GM12891 (cell line): ENCODE results near the gene ATG5.

ENCODE experiments used
- DNase-seq: peaks from one replicate; pipeline ENCODE4 v3.0.0; 2011; ENCODE audit warnings: low spot score; ENCODE audit not compliant: insufficient read length
- FAIRE-seq: peaks from 2 replicates; lab custom pipeline; 2011; peaks lifted over from hg19 to GRCh38; lab: Jason Lieb, UNC
- PAX5 ChIP-seq: IDR thresholded peaks from 2 replicates; pipeline ENCODE4 v1.6.1; 2011; ENCODE audit warnings: low read length, moderate library complexity, mild to moderate bottlenecking; ENCODE audit not compliant: insufficient read depth, severe bottlenecking
- POLR2A ChIP-seq: IDR thresholded peaks from 2 replicates; pipeline ENCODE4 v1.6.1; 2011; ENCODE audit warnings: low read depth, low read length, control low read depth
- POLR2AphosphoS5 ChIP-seq: IDR thresholded peaks from 2 replicates; pipeline ENCODE4 v1.6.1; 2011; ENCODE audit warnings: low read depth, low read length, control low read depth
- POU2F2 ChIP-seq: IDR thresholded peaks from 2 replicates; pipeline ENCODE4 v1.6.1; 2011; ENCODE audit warnings: low read depth, mild to moderate bottlenecking, control low read depth, low read length, moderate library complexity
- SPI1 ChIP-seq: IDR thresholded peaks from 2 replicates; pipeline ENCODE4 v1.6.1; 2011; ENCODE audit warnings: low read depth, low read length, control low read depth
- TAF1 ChIP-seq: IDR thresholded peaks from 2 replicates; pipeline ENCODE4 v1.6.1; 2011; ENCODE audit warnings: low read depth, low read length, control low read depth

ATG5 gene

GRCh38 chr6:106163446-106163965 is 162.1 kb downstream of the ATG5 start:
- TF ChIP-seq POU2F2 (no peak), SPI1 (0 out of 2 replicates have a peak, but pooled peaks have one; percentile 19)
- FAIRE-seq (no peak), DNase-seq (no peak)

- DNase-seq (no peak), FAIRE-seq (no peak)
- TF ChIP-seq POU2F2 (no peak), PAX5 (no peak), POLR2AphosphoS5 (no peak), SPI1 (no peak), POLR2A (no peak), TAF1 (no peak)
Observed at GRCh38 chr6:106162921-106163320, 162.6 kb downstream of the ATG5 start.

- no peak for TF ChIP-seq POLR2A
- TF ChIP-seq TAF1, result no peak
- no peak for TF ChIP-seq POLR2AphosphoS5
- TF ChIP-seq PAX5, result no peak
- no peak for TF ChIP-seq SPI1
- TF ChIP-seq POU2F2, result no peak
- DNase-seq (no peak), FAIRE-seq (no peak)
Observed at GRCh38 chr6:106161893-106162292, 163.7 kb downstream of the ATG5 start.

- FAIRE-seq (peak; percentile 13), DNase-seq (no peak)
- no peak for TF ChIP-seq PAX5
- no peak for TF ChIP-seq TAF1
- no peak for TF ChIP-seq POU2F2
- TF ChIP-seq SPI1, result no peak
- no peak for TF ChIP-seq POLR2A
- TF ChIP-seq POLR2AphosphoS5, result no peak
Observed at GRCh38 chr6:106161311-106161874, 164.2 kb downstream of the ATG5 start.

GRCh38 chr6:106160189-106160588 is 165.4 kb downstream of the ATG5 start:
- FAIRE-seq, result no peak
- TF ChIP-seq PAX5 (no peak), POLR2A (no peak), POLR2AphosphoS5 (no peak), POU2F2 (no peak), TAF1 (no peak), SPI1 (no peak)
- DNase-seq, result no peak

- TF ChIP-seq TAF1, result no peak
- TF ChIP-seq PAX5, result no peak
- TF ChIP-seq POLR2AphosphoS5, result no peak
- TF ChIP-seq POLR2A, result no peak
- TF ChIP-seq POU2F2, result no peak
- no peak for TF ChIP-seq SPI1
- no peak for DNase-seq
- no peak for FAIRE-seq
Observed at GRCh38 chr6:106159531-106159940, 166.0 kb downstream of the ATG5 start.

GRCh38 chr6:106158816-106159215 is 166.7 kb downstream of the ATG5 start:
- FAIRE-seq, result no peak
- no peak for TF ChIP-seq PAX5
- TF ChIP-seq POU2F2, result no peak
- TF ChIP-seq SPI1, result no peak
- TF ChIP-seq TAF1, result no peak
- no peak for TF ChIP-seq POLR2AphosphoS5
- TF ChIP-seq POLR2A, result no peak
- DNase-seq, result no peak

- DNase-seq, result no peak
- TF ChIP-seq SPI1, result no peak
- TF ChIP-seq TAF1, result no peak
- no peak for TF ChIP-seq POU2F2
- TF ChIP-seq PAX5, result no peak
- no peak for TF ChIP-seq POLR2A
- TF ChIP-seq POLR2AphosphoS5, result no peak
- peak; percentile 26 for FAIRE-seq
Observed at GRCh38 chr6:106156863-106157262, 168.7 kb downstream of the ATG5 start.

GRCh38 chr6:106156413-106156812 is 169.1 kb downstream of the ATG5 start:
- DNase-seq (no peak), FAIRE-seq (no peak)
- no peak for TF ChIP-seq POU2F2
- TF ChIP-seq POLR2A, result no peak
- TF ChIP-seq SPI1, result no peak
- no peak for TF ChIP-seq PAX5
- TF ChIP-seq POLR2AphosphoS5, result no peak
- TF ChIP-seq TAF1, result no peak

- DNase-seq (no peak), FAIRE-seq (no peak)
- no peak for TF ChIP-seq PAX5
- no peak for TF ChIP-seq SPI1
- no peak for TF ChIP-seq TAF1
- no peak for TF ChIP-seq POU2F2
- TF ChIP-seq POLR2AphosphoS5, result no peak
- no peak for TF ChIP-seq POLR2A
Observed at GRCh38 chr6:106155219-106155830, 170.2 kb downstream of the ATG5 start.
